Anterior cingulate cortex (tissue), 58 donors: Measurements from ENCODE around the gene PPP1R3E.

Experiments used
- DNase-seq, 58 donors: peaks; one replicate each; lab custom pipeline; 2025; lab: John Stamatoyannopoulos, UW

Gene PPP1R3E

GRCh38 chr14:23258256-23258655, 44.4 kb downstream of the PPP1R3E start:
- DNase-seq = no peak

GRCh38 chr14:23252420-23253333, 50.0 kb downstream of the PPP1R3E start:
- DNase-seq = no peak

GRCh38 chr14:23252006-23252405, 50.7 kb downstream of the PPP1R3E start:
- no peak for DNase-seq

- no peak for DNase-seq
These were observed 52.8 kb downstream of the PPP1R3E start for GRCh38 chr14:23249824-23250223.

- DNase-seq = no peak
These were observed 54.1 kb downstream of the PPP1R3E start for GRCh38 chr14:23248601-23249000.
